HG03469 (cell line): Measurements from ENCODE around the gene ZFP69B.

Experiments
- ATAC-seq: cut with Tn5 transposase; IDR thresholded peaks from one replicate; pipeline ENCODE4 v1.9.1; 2021; ENCODE audit warnings: mild to moderate bottlenecking, moderate library complexity, moderate number of reproducible peaks; ENCODE audit not compliant: unreplicated experiment

Gene ZFP69B

GRCh38 chr1:40449684-40450494 is at the start of gene ZFP69B:
TSS of gene ZFP69B (plus strand) at chr1:40450476. CDS start at chr1:40450962, 486 bp downstream.
- peak; percentile 59 for ATAC-seq

DNA sequence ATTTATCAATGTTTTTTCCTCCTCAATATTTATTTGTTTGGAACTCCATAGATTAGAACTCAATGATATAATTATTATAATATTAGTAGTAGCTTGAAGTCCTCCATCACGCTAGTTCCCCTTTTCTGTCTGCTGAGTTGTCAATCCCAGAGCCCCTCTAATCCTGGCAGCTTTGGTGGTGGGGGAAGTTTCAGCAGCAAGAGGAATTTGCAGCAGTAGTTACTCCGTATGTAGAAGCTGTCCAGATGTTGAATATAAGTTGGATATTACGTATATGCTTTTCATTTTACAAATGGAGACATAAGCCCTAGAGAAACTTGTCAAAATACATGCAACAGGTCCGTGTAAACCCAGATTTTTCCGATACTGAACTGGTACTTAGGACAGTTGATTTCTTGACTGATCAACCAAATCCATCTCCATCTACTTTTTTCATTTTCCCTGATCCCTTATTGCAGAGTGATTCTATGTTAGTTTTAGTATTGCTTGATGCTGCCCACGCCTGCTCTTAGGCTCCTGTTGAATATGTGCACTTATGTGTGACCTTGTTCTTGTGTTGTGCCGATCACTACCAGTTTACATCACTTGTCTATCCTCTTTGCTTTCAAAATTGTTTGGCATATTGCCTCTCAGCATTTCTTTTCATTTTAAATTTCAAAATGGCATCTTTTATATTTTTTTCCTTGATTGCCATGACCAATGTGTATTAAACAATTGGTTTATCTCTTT is 48.6 kb upstream of the ZFP69B start:
- ATAC-seq = no peak

- ATAC-seq = no peak
Measured at GRCh38 chr1:40404670-40405462, 45.4 kb upstream of the ZFP69B start.

- no peak for ATAC-seq
Measured at GRCh38 chr1:40405812-40406211, 44.5 kb upstream of the ZFP69B start.

- ATAC-seq = no peak
Measured at GRCh38 chr1:40407453-40407852, 42.8 kb upstream of the ZFP69B start.

DNA sequence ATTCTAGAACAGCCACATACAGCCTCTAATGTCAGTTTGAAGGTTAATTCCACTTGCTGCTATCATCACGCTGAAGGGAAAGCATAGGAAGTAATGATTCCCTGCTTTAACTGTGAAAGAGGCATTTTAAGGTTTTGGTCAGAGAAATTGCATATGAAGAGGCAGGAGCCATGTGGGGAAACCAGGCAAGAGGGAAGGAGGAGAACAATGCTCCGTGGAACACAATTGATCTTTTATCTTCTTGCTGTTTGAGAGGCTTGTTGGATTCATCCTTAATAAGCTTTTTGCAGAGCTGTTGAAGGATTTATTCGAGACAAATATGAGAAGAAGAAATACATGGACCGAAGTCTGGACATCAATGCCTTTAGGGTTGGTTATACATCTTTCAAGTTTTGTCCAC is 40.8 kb upstream of the ZFP69B start:
- ATAC-seq = no peak

DNA sequence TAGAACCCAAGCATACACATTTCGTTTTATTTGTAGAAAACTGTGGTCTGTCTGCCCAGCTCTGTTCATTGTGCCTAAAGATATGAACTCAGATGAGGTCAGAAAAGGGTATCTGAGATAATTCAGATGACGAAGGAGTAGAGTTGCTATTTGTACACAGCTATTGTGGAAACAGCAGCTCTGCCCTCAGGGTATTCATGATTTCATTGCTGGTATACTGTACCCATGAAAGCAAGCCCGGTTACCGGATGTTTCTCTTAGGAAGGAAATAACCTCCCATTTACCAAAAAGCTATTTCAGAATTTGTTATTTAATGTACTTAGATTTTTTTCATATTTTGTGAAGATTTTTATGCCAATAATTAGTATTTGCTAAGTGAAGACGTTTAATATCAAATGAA is 39.0 kb upstream of the ZFP69B start:
- no peak for ATAC-seq

DNA sequence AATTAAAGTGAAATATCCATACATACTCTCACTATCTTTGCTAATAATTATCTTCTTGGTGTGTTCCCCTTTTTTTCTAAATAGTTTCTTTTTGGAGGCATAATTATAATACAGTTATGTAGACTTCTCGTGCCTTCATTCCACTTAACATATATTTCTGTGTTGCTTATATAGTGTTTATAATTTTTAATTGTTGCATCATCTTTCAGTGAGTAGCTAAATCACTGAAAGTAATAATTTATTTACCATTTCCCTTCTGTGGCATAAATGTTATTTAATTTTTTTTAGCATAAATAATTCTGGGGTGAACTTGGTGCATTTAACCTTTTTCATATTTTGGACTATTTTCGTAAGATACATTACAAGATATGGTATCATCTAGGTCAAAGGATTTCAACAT is 38.4 kb upstream of the ZFP69B start:
- no peak for ATAC-seq

DNA sequence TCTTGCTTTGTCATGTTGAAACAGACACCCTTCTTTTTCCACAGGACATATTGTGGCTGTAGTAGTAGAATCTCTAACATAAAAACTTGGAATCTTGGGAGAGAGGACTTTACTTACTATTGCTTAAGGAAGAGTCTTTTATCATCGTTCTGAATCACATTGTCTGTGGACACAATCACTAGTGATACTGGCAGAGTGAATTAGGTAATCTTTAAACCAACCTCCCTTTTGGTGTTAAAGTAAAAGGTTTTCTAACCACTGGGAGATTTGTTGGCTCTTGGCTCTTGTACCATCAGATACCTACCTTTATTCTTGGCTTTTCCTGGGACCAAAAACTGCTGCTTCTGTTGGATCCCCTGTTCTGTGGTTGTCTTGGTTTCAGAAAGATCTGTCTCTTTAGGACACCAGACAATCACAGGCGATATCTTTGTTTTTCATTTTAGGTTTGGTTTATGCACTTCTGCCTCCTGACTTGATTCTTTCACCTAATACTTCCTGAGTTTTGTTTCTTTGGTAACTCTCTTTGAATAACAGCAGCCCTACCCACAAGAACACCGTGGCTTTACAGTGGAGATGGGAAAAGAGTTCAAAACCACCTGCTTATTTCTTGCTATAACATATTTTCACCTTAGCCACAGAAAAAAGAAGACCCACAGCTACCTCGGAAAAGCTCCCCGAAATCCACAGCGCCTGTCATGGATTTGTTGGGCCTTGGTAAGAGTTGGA is 36.6 kb upstream of the ZFP69B start:
- ATAC-seq = no peak

DNA sequence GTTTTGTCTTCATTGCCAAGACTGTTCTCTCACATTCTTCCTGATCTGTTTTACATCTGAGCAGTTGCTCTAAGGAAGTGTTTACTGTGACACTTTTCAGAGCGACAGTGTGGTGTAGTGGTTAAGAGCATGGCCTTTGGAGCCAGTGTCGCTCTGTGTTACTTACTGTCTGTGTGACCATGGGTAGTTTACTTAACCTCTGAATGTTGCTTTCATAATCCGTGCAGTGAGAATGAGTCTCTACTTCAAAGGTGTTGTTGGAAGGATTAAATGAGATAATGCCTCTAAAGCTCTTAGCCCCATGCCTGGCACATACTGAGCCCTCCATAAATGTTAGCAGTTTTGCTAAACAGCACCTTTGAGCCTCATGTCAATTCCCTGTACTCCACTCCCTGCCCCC is 35.9 kb upstream of the ZFP69B start:
- ATAC-seq = no peak

GRCh38 chr1:40416709-40417108 is 33.6 kb upstream of the ZFP69B start:
- ATAC-seq = no peak

DNA sequence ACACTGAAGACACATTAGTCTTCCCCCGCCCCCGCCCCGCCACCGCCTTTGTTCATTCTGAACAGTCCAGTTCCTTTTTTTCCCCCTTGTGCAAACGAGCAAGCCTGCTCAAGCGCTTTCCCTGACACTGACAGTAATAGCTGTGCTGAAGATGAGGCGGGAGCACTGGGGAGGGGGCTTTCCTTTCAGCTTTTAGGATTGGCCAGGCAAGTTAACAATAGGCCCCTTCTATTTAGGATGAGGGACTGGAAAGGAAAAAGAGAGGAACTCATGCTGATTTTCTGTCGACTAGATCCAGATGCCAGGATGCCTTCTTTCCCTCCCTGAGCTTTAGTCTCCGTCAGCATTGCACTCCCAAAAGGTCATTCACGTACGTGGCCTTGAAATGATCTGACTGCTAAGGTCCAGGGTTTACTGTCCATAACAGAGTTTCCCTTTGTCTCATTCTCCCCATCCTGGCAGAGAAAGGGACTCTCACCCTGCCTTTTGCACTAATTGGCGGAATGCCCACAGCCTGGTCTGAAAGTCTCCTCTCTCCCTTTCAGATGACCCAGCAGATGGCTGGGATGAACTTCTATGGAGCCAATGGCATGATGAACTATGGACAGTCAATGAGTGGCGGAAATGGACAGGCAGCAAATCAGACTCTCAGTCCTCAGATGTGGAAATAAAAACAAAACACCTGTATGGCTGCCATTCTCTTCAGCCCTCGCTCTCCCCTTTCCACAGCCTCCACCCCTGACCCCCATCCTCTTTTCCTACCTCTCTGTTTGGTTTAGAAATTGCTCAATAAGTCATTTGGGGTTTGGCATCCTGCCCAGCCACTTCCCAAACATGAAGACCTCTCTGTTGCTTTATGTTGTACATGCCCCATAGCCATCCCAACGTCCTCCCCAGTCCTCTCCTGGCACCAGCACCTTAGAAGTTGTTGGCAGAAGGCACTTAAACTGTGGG is 28.6 kb upstream of the ZFP69B start:
- ATAC-seq = no peak

DNA sequence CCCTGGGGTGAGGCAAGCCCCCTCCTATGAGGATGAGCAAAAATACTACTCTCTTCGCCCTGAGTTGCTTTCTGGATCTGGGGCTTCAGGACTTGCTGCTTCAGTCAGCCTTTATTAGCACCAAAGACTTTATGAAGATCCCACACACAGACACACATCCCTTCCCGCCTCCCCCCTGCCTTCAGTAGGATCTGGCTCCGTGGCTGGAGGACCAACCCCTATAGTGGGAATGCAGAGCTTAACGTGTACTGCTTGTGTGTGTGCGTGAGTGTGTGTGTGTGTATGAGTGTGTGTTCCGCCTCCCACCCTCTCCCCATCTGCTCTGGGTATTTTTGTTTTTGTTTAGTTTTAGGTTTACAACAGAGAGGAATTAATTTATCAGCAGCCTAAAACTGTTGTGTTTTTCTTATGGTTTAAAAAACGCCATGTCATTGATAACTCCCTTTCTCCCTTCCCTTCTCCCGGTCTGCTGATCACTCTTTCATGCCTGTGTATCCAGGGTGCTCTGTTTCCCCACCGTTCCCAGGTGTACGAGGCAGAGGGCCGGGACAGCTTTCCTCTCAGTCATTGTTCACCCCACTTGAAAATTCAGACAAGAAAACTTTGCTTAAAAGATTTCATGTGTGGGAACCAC is 27.5 kb upstream of the ZFP69B start:
- ATAC-seq = no peak

DNA sequence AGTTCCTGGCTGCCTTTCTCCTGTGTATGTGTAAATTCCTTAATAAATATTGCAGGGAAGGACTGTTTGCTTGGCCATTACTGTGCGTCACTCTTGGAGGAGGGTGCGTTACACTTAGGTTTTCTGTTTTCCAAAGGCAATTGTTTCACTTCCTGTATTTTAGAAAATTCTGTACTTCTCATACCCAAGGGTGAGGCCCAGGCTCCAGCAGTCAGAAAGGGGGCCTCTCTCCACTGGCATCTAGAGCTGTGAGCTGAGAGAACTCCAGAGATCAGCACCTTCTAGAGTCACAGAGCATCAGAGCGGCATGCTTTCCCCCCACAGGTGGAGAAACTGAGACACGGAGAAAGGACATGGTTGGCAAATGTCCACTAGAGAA is 27.0 kb upstream of the ZFP69B start:
- no peak for ATAC-seq

DNA sequence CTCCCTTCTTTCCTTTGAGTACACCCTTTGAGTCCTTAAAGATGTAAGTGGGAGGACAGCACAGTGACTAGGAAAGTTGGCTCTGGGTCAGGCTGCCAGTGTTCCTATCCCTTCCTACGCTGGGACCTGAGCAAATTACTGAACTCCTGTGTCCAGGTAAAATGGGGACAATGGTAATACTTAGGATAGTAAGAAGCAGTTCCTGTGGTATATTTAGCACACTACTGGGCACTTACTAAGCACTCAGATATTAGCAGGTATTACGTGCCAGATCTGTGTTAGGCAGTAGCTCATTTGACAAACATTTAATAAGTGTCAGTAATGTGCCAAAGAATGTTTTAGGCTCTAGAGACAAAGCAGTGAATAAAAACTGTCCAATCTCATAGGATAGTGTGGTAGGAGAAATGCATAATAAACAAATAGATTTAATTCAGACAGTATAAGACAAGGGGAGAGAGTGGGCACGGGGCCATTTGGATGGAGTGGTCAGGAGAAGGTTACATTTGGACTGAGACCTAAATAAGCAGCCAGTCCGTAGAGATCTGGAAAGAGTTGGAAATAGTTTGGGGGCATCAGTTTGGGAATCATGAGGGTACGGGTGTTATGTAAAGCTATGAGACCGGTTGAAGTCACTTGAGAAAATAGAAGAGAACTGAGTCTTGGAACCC is 26.2 kb upstream of the ZFP69B start:
- no peak for ATAC-seq

- no peak for ATAC-seq
Measured at GRCh38 chr1:40425198-40425597, 25.1 kb upstream of the ZFP69B start.

GRCh38 chr1:40431385-40431784 is 18.9 kb upstream of the ZFP69B start:
- ATAC-seq = no peak

- ATAC-seq = no peak
Measured at GRCh38 chr1:40432644-40433390, 17.5 kb upstream of the ZFP69B start.
